ENCODE measurements around the gene GFRA1.

Gene GFRA1

GRCh38 chr10:116289652-116290051 is 16.6 kb upstream of the GFRA1 start:
- no peaks in the 10 kb centered on the region for H3K9me3 ChIP-seq (ENCODE audit: control insufficient read depth, insufficient read depth, low read depth, low read length)
- H3K4me3 ChIP-seq (ENCODE audit: low read depth, low read length), result no peak overlapping the region
- TF ChIP-seq PRDM1 (tag by site-specific recombination; IDR thresholded peaks at IDR 0.05) (peak; percentile 58; the same call in 1 of the 2 replicates), ZNF366 (tag by site-specific recombination; conservative IDR thresholded peaks at IDR 0.05) (peak; percentile 79), ZNF596 (tag by site-specific recombination; IDR thresholded peaks at IDR 0.05) (peak; percentile 85), ZNF169 (tag by site-specific recombination; IDR thresholded peaks at IDR 0.05) (0 out of 2 replicates have a peak, but pooled peaks have one; percentile 23), TSHZ1 (tag by site-specific recombination; IDR thresholded peaks at IDR 0.05; ENCODE audit: borderline replicate concordance) (no peak)
- no peaks in the 10 kb centered on the region for H3K36me3 ChIP-seq (ENCODE audit: control insufficient read depth in 2 of 2, insufficient read depth in 1 of 2, low read length in 2 of 2)
- no peaks in the 10 kb centered on the region for H3K4me1 ChIP-seq (ENCODE audit: control insufficient read depth, insufficient read depth, low read length)
- CTCF ChIA-PET, result interaction anchor here (3.6 kb wide), 1 partner anchor 582 kb away, joined by 42 read pairs; no protein-coding TSS in a partner anchor
- H3K27ac ChIP-seq (ENCODE audit: extremely low read depth, low read depth, low read length), result no peak overlapping the region
- POLR2A ChIA-PET, result no interaction called here

- Histone ChIP-seq H3K9me3 (ENCODE audit: control insufficient read depth, insufficient read depth, low read depth, low read length) (no peaks in the 10 kb centered on the region), H3K27ac (ENCODE audit: extremely low read depth, low read depth, low read length) (no peak overlapping the region), H3K4me3 (ENCODE audit: low read depth, low read length) (no peak overlapping the region), H3K4me1 (ENCODE audit: control insufficient read depth, insufficient read depth, low read length) (no peaks in the 10 kb centered on the region), H3K36me3 (ENCODE audit: control insufficient read depth in 2 of 2, insufficient read depth in 1 of 2, low read length in 2 of 2) (no peaks in the 10 kb centered on the region)
- TF ChIP-seq KLF8 (tag by site-specific recombination; IDR thresholded peaks at IDR 0.05) (no peak), ZNF132 (tag by site-specific recombination; IDR thresholded peaks at IDR 0.05; ENCODE audit: borderline replicate concordance) (no peak), ZNF660 (tag by site-specific recombination; IDR thresholded peaks at IDR 0.05) (0 out of 2 replicates have a peak, but pooled peaks have one; percentile 30), ZNF654 (tag by site-specific recombination; IDR thresholded peaks at IDR 0.05; ENCODE audit: low read depth) (peak; percentile 85), ZNF664 (tag by site-specific recombination; IDR thresholded peaks at IDR 0.05) (peak; percentile 71; the same call in 1 of the 2 replicates), CTCF (tag by site-specific recombination; IDR thresholded peaks at IDR 0.05) (peak; percentile 55; the same call in 1 of the 2 replicates)
- ChIA-PET CTCF (interaction anchor here (0.6 to 3.6 kb wide), 35 partner anchors 10 to 1010 kb away, joined by 3 to 42 read pairs (median 4); partner anchors contain the start of gene GFRA1), POLR2A (no interaction called here)
Observed at GRCh38 chr10:116287906-116288501, 15.0 kb upstream of the GFRA1 start.

- no peak overlapping the region for H3K4me3 ChIP-seq (ENCODE audit: low read depth, low read length)
- ChIA-PET POLR2A (no interaction called here), CTCF (interaction anchor here (0.6 to 3.6 kb wide), 14 partner anchors 8 to 930 kb away, joined by 3 to 42 read pairs (median 5); partner anchors contain the start of gene GFRA1)
- H3K27ac ChIP-seq (ENCODE audit: extremely low read depth, low read depth, low read length), result no peak overlapping the region
- no peaks in the 10 kb centered on the region for H3K9me3 ChIP-seq (ENCODE audit: control insufficient read depth, insufficient read depth, low read depth, low read length)
- no peaks in the 10 kb centered on the region for H3K4me1 ChIP-seq (ENCODE audit: control insufficient read depth, insufficient read depth, low read length)
- no peaks in the 10 kb centered on the region for H3K36me3 ChIP-seq (ENCODE audit: control insufficient read depth in 2 of 2, insufficient read depth in 1 of 2, low read length in 2 of 2)
- TF ChIP-seq ZNF18 (tag by site-specific recombination; IDR thresholded peaks at IDR 0.05) (no peak), ZNF580 (tag by site-specific recombination; IDR thresholded peaks at IDR 0.05) (no peak), ZNF280C (tag by site-specific recombination; IDR thresholded peaks at IDR 0.05) (no peak), ZNF544 (tag by site-specific recombination; IDR thresholded peaks at IDR 0.05) (no peak), SP3 (tag by site-specific recombination; IDR thresholded peaks at IDR 0.05) (no peak), ZFHX2 (tag by site-specific recombination; conservative IDR thresholded peaks at IDR 0.05) (no peak), ZNF664 (tag by site-specific recombination; IDR thresholded peaks at IDR 0.05) (no peak), ZNF76 (tag by site-specific recombination; IDR thresholded peaks at IDR 0.05; ENCODE audit: borderline replicate concordance, low read depth) (no peak), ZNF184 (tag by site-specific recombination; IDR thresholded peaks at IDR 0.05) (no peak), ZBTB7A (tag by site-specific recombination; IDR thresholded peaks at IDR 0.05; ENCODE audit: low read depth) (no peak), ZSCAN30 (tag by site-specific recombination; IDR thresholded peaks at IDR 0.05) (no peak)
Observed at GRCh38 chr10:116286626-116287200, 13.7 kb upstream of the GFRA1 start.

Data from HEK293 (cell line).